Spleen (tissue), 11 donors: ENCODE measurements around the gene SCN4A. TPM values are rescaled to one million over a fixed set of nuclear protein-coding genes. Genes with fewer than 3 reads are reported as not detected.
"Not testable (repeated sequence)": the region's sequence is repeated elsewhere in the genome, so short reads cannot be mapped to it uniquely, and the experiment has no call there.

Experiments
- DNase-seq: peaks from one replicate; pipeline ENCODE4 v3.0.0-alpha.2; 2020
- H3K27ac ChIP-seq, 8 donors: fragments of 200-600 bp; sonication (generic) in 7 of 8; 1 replicate in 4 of 8; 2 replicates in 4 of 8; pipeline versions ENCODE4 v1.5.0 to v1.8.0; 2016 to 2021; ENCODE audit warnings: inconsistent platforms in 4 of 8, mild to moderate bottlenecking in 4 of 8, moderate library complexity in 1 of 8
- H3K27me3 ChIP-seq, 7 donors: fragments of 200-600 bp; sonication (generic) in 6 of 7; replicated peaks in 1 of 7; 1 replicate in 4 of 7; 2 replicates in 3 of 7; pipeline versions ENCODE4 v1.5.0 to v1.8.0; 2016 to 2021; ENCODE audit warnings: inconsistent platforms in 3 of 7, mild to moderate bottlenecking in 1 of 7
- H3K36me3 ChIP-seq, 6 donors: fragments of 200-600 bp; sonication (generic) in 5 of 6; 1 replicate in 4 of 6; 2 replicates in 2 of 6; pipeline versions ENCODE4 v1.5.0 to v1.8.0; 2016 to 2021; ENCODE audit warnings: inconsistent platforms in 2 of 6
- H3K4me1 ChIP-seq, 6 donors: fragments of 200-600 bp; sonication (generic) in 5 of 6; 1 replicate in 3 of 6; 2 replicates in 3 of 6; pipeline versions ENCODE4 v1.5.0 to v1.8.0; 2016 to 2021; ENCODE audit warnings: inconsistent platforms in 3 of 6
- H3K4me3 ChIP-seq, 8 donors: fragments of 200-600 bp; sonication (generic) in 7 of 8; 1 replicate in 4 of 8; 2 replicates in 4 of 8; pipeline versions ENCODE4 v1.5.0 to v1.8.0; 2016 to 2021; ENCODE audit warnings: inconsistent platforms in 4 of 8, mild to moderate bottlenecking in 4 of 8, moderate library complexity in 2 of 8
- H3K9me3 ChIP-seq, 8 donors: fragments of 200-600 bp; sonication (generic) in 7 of 8; 1 replicate in 4 of 8; 2 replicates in 4 of 8; pipeline versions ENCODE4 v1.5.0 to v1.8.0; 2016 to 2021; ENCODE audit warnings: inconsistent platforms in 4 of 8
- CTCF ChIP-seq, 11 experiments: fragments of 200-600 bp in 7 of 11; fragments of 450-650 bp in 4 of 11; sonication (generic) in 4 of 11; IDR thresholded peaks in 8 of 11; conservative IDR thresholded peaks in 3 of 11; 1 replicate in 7 of 11; 2 replicates in 4 of 11; pipeline versions ENCODE4 v1.4.0 to v1.8.0; 2016 to 2021; ENCODE audit warnings: antibody characterized with exemption in 11 of 11, inconsistent platforms in 4 of 11, mild to moderate bottlenecking in 1 of 11
- POLR2A ChIP-seq, 3 donors: fragments of 450-650 bp; IDR thresholded peaks; one replicate each; pipeline ENCODE4 v1.5.1; 2017; ENCODE audit warnings: antibody characterized with exemption in 3 of 3, mild to moderate bottlenecking in 1 of 3
- POLR2AphosphoS5 ChIP-seq, 3 donors: sonication (generic); formaldehyde crosslinking; IDR thresholded peaks; one replicate each; pipeline ENCODE4 v1.5.1; 2017; ENCODE audit warnings: antibody characterized with exemption in 3 of 3
- WGBS, 5 donors: extraction: QIAGEN DNeasy Blood & Tissue Kit in 3 of 5; methylation state at CpG; one replicate each; pipeline versions ENCODE4 v1.1.5 to v1.1.7; 2013 to 2018; 5-methylcytosine and 5-hydroxymethylcytosine counted together
- intact Hi-C: fragments of 100-400 bp; cut with DNase I; formaldehyde crosslinking; loops from one replicate; pipeline ENCODE4 v1.15.0; 2023; ENCODE audit warnings: low total_unique reads
- polyA plus RNA-seq, 3 donors: library from polyadenylated mRNA; stranded (reverse); fragments of 200-250 nt; gene quantifications; one replicate each; pipeline ENCODE4 v1.2.1, GENCODE V29; 2013
- total RNA-seq, 7 donors: library from RNA; depleted of rRNA in 3 of 7; stranded (reverse); fragments of >200 nt in 3 of 7; fragmentation: NEBNext Ultra II Directional in 4 of 7; extraction: Animal tissue kit (Norgen Biotek cat#: 25700) in 4 of 7; gene quantifications; one replicate each; pipeline versions ENCODE4 v1.1.0 to v1.2.1, GENCODE V29; 2016 to 2021
- donor health status: healthy with polysubstance abuse.
- donor health status: DM: no; HTN: no; CAD: no; lungs with moderate emphysema.
- donor health status: DM: no; HTN: no; CAD: no.
- donor health status: Bipolar disorder and iron deficiency.
- donor health status: healthy.
- donor health status: DM: no; HTN: no; CAD: no.
- donor health status: DM: yes; HTN: yes; CAD: no.

The SCN4A gene
- total and polyA plus RNA-seq, 10 donors: 0.14 to 4.0 (median 0.86) TPM

- intact Hi-C loops: loop anchor here (10.0 kb wide), 1 partner anchor 59 kb away; no protein-coding TSS in a partner anchor
- Histone ChIP-seq H3K36me3 (no peaks in the 10 kb centered on the region), H3K4me3 (no peak overlapping the region), H3K27ac (peak overlapping the region in 7 of 8 donors; percentile 27 to 83 (median 75)), H3K4me1 (peaks cover 26 to 88% (median 62%) of the 10 kb centered on the region in 6 donors), H3K9me3 (peaks cover 0 to 17% (median 8%) of the 10 kb centered on the region in 8 donors), H3K27me3 (no peaks in the 10 kb centered on the region)
- TF ChIP-seq POLR2A (IDR thresholded peaks at IDR 0.05) (no peak), POLR2AphosphoS5 (IDR thresholded peaks at IDR 0.05) (peak in 2 of 3 donors; percentile 31 to 67), CTCF (IDR thresholded peaks at IDR 0.05 in 8 of 11, conservative IDR thresholded peaks at IDR 0.05 in 3 of 11) (no peak)
- WGBS, 5 donors: 22 to 29% (median 25%) methylated on average over 7 of the region's 7 CpGs
- DNase-seq: no peak
Measured at GRCh38 chr17:63983320-63983719, 10.6 kb upstream of the SCN4A start.

- Histone ChIP-seq H3K4me1 (peaks cover 26 to 82% (median 56%) of the 10 kb centered on the region in 6 donors), H3K9me3 (peaks cover 0 to 17% (median 8%) of the 10 kb centered on the region in 8 donors), H3K27ac (peak overlapping the region in 5 of 8 donors; percentile 71 to 83 (median 75))
- WGBS, 5 donors: 89 to 98% (median 92%) methylated on average over 2 of the region's 2 CpGs
- DNase-seq, H3K4me3 ChIP-seq, H3K36me3 ChIP-seq, H3K27me3 ChIP-seq: not testable (repeated sequence)
- intact Hi-C loops: loop anchor here (10.0 kb wide), 1 partner anchor 58 kb away; no protein-coding TSS in a partner anchor
Measured at GRCh38 chr17:63982641-63983040, 9.9 kb upstream of the SCN4A start.

GRCh38 chr17:63978272-63979200 lies 5.8 kb upstream of the SCN4A start:
- no peak for DNase-seq
- Histone ChIP-seq H3K27ac (no peak overlapping the region), H3K9me3 (peaks cover 0 to 17% (median 8%) of the 10 kb centered on the region in 8 donors), H3K4me1 (peaks cover 8 to 41% (median 21%) of the 10 kb centered on the region in 6 donors), H3K27me3 (no peaks in the 10 kb centered on the region), H3K36me3 (no peaks in the 10 kb centered on the region), H3K4me3 (no peak overlapping the region)
- no peak for TF ChIP-seq CTCF (IDR thresholded peaks at IDR 0.05 in 8 of 11, conservative IDR thresholded peaks at IDR 0.05 in 3 of 11)
- TF ChIP-seq POLR2AphosphoS5 (IDR thresholded peaks at IDR 0.05): no peak
- no peak for TF ChIP-seq POLR2A (IDR thresholded peaks at IDR 0.05)
- 74 to 84% (median 75%) methylated on average over 13 of the region's 13 CpGs for WGBS, 5 donors
- intact Hi-C loops: no loop called here

GRCh38 chr17:63976702-63977101 lies 4.0 kb upstream of the SCN4A start:
- Histone ChIP-seq H3K9me3 (peaks cover 0 to 3% (median 1%) of the 10 kb centered on the region in 8 donors), H3K27ac (no peak overlapping the region), H3K36me3 (no peaks in the 10 kb centered on the region), H3K4me1 (peaks cover 0 to 32% (median 12%) of the 10 kb centered on the region in 6 donors), H3K4me3 (no peak overlapping the region), H3K27me3 (no peaks in the 10 kb centered on the region)
- DNase-seq: no peak
- TF ChIP-seq POLR2AphosphoS5 (IDR thresholded peaks at IDR 0.05): no peak
- no peak for TF ChIP-seq POLR2A (IDR thresholded peaks at IDR 0.05)
- no peak for TF ChIP-seq CTCF (IDR thresholded peaks at IDR 0.05 in 8 of 11, conservative IDR thresholded peaks at IDR 0.05 in 3 of 11)
- WGBS, 5 donors: 40 to 65% (median 56%) methylated on average over 3 of the region's 3 CpGs
- intact Hi-C loops: no loop called here
